HepG2 (cell line): ENCODE measurements around the gene STC2. TPM values are rescaled to one million over a fixed set of nuclear protein-coding genes. Genes with fewer than 3 reads are reported as not detected.
A peak's percentile ranks its signal among the peaks of the same experiment; 100 is the strongest.

Source experiments
- ARNT2 ChIP-seq: sonication (generic); formaldehyde crosslinking; IDR thresholded peaks from 2 replicates; pipeline ENCODE4 v1.8.0; 2022; ENCODE audit warnings: mild to moderate bottlenecking, low read depth, missing genetic modification reagents, moderate library complexity
- DRAP1 ChIP-seq: IDR thresholded peaks from 2 replicates; pipeline ENCODE4 v1.6.1; 2016; ENCODE audit warnings: missing genetic modification reagents, missing compliant biosample characterization
- HIC2 ChIP-seq: sonication (generic); formaldehyde crosslinking; IDR thresholded peaks from 2 replicates; pipeline ENCODE4 v1.9.0; 2022; ENCODE audit warnings: low read depth, missing genetic modification reagents
- HMGXB3 ChIP-seq: sonication (generic); formaldehyde crosslinking; IDR thresholded peaks from 2 replicates; pipeline ENCODE4 v1.4.0; 2020; ENCODE audit warnings: missing genetic modification reagents, borderline replicate concordance
- KAT2B ChIP-seq: fragments of 150-350 bp; IDR thresholded peaks from 2 replicates; pipeline ENCODE4 v1.6.1; 2014; ENCODE audit warnings: low read depth, low read length, borderline replicate concordance
- LRRFIP1 ChIP-seq: sonication (generic); formaldehyde crosslinking; conservative IDR thresholded peaks from 2 replicates; pipeline ENCODE4 v1.4.0; 2020; ENCODE audit warnings: missing genetic modification reagents
- TCF7 ChIP-seq: sonication (generic); IDR thresholded peaks from 2 replicates; pipeline ENCODE4 v1.6.1; 2016; ENCODE audit warnings: antibody characterized with exemption, low read depth
- THRA ChIP-seq: sonication (generic); formaldehyde crosslinking; IDR thresholded peaks from 2 replicates; pipeline ENCODE4 v1.4.0; 2020; ENCODE audit warnings: missing genetic modification reagents, borderline replicate concordance
- USF2 ChIP-seq, 2 experiments: sonication (generic) in 1 of 2; formaldehyde crosslinking in 1 of 2; IDR thresholded peaks; 2 replicates each; pipeline versions ENCODE4 v1.5.1 to v1.6.1; 2011 to 2020; ENCODE audit warnings: borderline replicate concordance in 1 of 2, low read depth in 1 of 2, low read length in 1 of 2, mild to moderate bottlenecking in 1 of 2, missing genetic modification reagents in 1 of 2, moderate library complexity in 1 of 2
- ZNF704 ChIP-seq: sonication (generic); formaldehyde crosslinking; IDR thresholded peaks from 2 replicates; pipeline ENCODE4 v1.8.1; 2023; ENCODE audit warnings: mild to moderate bottlenecking, inconsistent platforms, moderate library complexity, missing genetic modification reagents, borderline replicate concordance
- ZNF75D ChIP-seq: sonication (generic); formaldehyde crosslinking; IDR thresholded peaks from 2 replicates; pipeline ENCODE4 v1.8.1; 2023; ENCODE audit warnings: missing genetic modification reagents, mild to moderate bottlenecking, borderline replicate concordance
- polyA plus RNA-seq, 8 experiments: library from polyadenylated mRNA; depleted of rRNA in 3 of 8; stranded (reverse) in 7 of 8; unstranded in 1 of 8; fragments of >200 nt; fragmentation: Illumina TruSeq in 4 of 8; extraction: Trizol in 4 of 8; gene quantifications; 2 replicates each; pipeline versions ENCODE4 v1.2.1 to v1.2.3, GENCODE V29; 2011 to 2016; ENCODE audit warnings: low read depth in 4 of 8, missing spikeins in 1 of 8, mixed read lengths in 1 of 8; ENCODE audit not compliant: insufficient read depth in 1 of 8
- total RNA-seq, 5 experiments: library from RNA; depleted of rRNA; stranded (reverse); fragments of >200 nt; fragmentation: Illumina TruSeq; extraction: Trizol; gene quantifications; 2 replicates each; pipeline ENCODE4 v1.2.3, GENCODE V29; 2016; ENCODE audit warnings: low read depth in 1 of 5

STC2 gene
- total and polyA plus RNA-seq, 2 of the 13 experiments (the other 11 are each of a cell fraction or from before 2014, with no cell fraction given), result 27.1 to 69.2 TPM

- TF ChIP-seq HIC2 (CRISPR knock-in tag) (peak; percentile 84), THRA (CRISPR knock-in tag) (peak; percentile 46; the same call in 1 of the 2 replicates), DRAP1 (0 out of 2 replicates have a peak, but pooled peaks have one; percentile 15), ZNF704 (CRISPR knock-in tag) (no peak), LRRFIP1 (CRISPR knock-in tag) (no peak), ARNT2 (CRISPR knock-in tag) (no peak), KAT2B (no peak), USF2 (IDR thresholded peaks at IDR 0.05; ENCODE audit: low read depth, low read length) (no peak), USF2 (CRISPR knock-in tag; IDR thresholded peaks at IDR 0.05; ENCODE audit: borderline replicate concordance) (no peak), ZNF75D (CRISPR knock-in tag) (no peak), TCF7 (peak; percentile 82), HMGXB3 (CRISPR knock-in tag) (no peak; the same call in 1 of the 2 replicates)
These were observed 31.2 kb downstream of the STC2 start (continued) for GRCh38 chr5:173296737-173297676.
